Measurements from ENCODE around the gene JAKMIP3. TPM values are rescaled to one million over a fixed set of nuclear protein-coding genes. Genes with fewer than 3 reads are reported as not detected.

Gene JAKMIP3
- total and polyA plus RNA-seq, 10 of the 15 experiments (the other 5 are each of a cell fraction or from before 2014, with no cell fraction given), result 0.01 TPM; not detected in 7

DNA sequence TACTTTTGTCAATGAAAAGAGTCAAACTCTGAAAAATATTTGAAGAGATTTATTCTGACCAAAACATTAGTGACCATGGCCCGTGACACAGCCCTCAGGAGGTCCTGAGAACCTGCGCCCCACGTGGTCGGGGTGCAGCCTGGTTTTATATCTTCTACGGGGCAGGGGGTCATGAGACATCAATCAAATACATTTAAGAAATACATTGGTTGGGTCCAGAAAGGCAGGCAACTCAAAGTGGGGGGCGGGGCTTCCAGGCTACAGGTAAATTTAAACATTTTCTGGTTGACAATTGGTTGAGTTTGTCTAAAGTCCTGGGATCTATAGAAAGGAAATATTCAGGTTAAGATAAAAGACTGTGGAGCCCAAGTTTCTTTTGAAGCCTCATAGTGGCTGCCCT lies 49.2 kb upstream of the JAKMIP3 start:
- Histone ChIP-seq H3K9me3 (replicated peaks; ENCODE audit: control insufficient read depth, insufficient read depth, low read length) (no peaks in the 10 kb centered on the region), H3K4me3 (no peak overlapping the region), H3K4me1 (ENCODE audit: control insufficient read depth, insufficient read depth, low read length) (no peaks in the 10 kb centered on the region), H3K27ac (ENCODE audit: control insufficient read depth, insufficient read depth) (no peak overlapping the region), H3K27me3 (replicated peaks in 1 of 2; ENCODE audit: control insufficient read depth in 2 of 2, insufficient read depth in 2 of 2, low read length in 1 of 2) (no peaks in the 10 kb centered on the region), H3K36me3 (ENCODE audit: control insufficient read depth in 2 of 2, insufficient read depth in 2 of 2, low read length in 1 of 2) (no peaks in the 10 kb centered on the region), H2AFZ (ENCODE audit: control insufficient read depth, low read depth, low read length) (no peak overlapping the region), H3K9ac (ENCODE audit: control insufficient read depth, insufficient read depth, low read length) (no peak overlapping the region), H4K20me1 (ENCODE audit: control insufficient read depth, insufficient read depth) (no peaks in the 10 kb centered on the region), H3K79me2 (ENCODE audit: control insufficient read depth, insufficient read depth, low read length) (no peaks in the 10 kb centered on the region), H3K4me2 (ENCODE audit: control insufficient read depth, insufficient read depth) (no peak overlapping the region)
- CTCF ChIA-PET, result no interaction called here
- FAIRE-seq (no peak), DNase-seq (ENCODE audit: low read depth, low spot score) (no peak), ATAC-seq (no peak)
- SMC1A ChIA-PET (ENCODE audit: uncharacterized antibody, unreplicated experiment), result interaction anchor here (0.7 to 1.1 kb wide), 2 partner anchors 17 to 265 kb away, joined by 3 read pairs; no protein-coding TSS in a partner anchor
- in situ Hi-C loops (cut with MboI) (no loop called here), intact Hi-C loops (cut with micrococcal nuclease; ENCODE audit: unreplicated experiment) (no loop called here)
- no TSS peak for BruUV-seq (replicated peaks)
- POLR2A ChIA-PET, result no interaction called here
- 34% methylated on average over 6 of the region's 6 CpGs for WGBS (ENCODE audit: insufficient coverage, insufficient replicate concordance, low lambda C conversion rate, missing lambda C conversion rate)
- TF ChIP-seq MEF2B (IDR thresholded peaks at IDR 0.05; ENCODE audit: partially characterized antibody, poor library complexity, severe bottlenecking) (no peak), ZNF622 (IDR thresholded peaks at IDR 0.05) (no peak), FOXK2 (IDR thresholded peaks at IDR 0.05) (no peak), JUNB (IDR thresholded peaks at IDR 0.05) (no peak), ZZZ3 (IDR thresholded peaks at IDR 0.05; ENCODE audit: control insufficient read depth, insufficient read length, low read depth) (no peak), MTA2 (IDR thresholded peaks at IDR 0.05; ENCODE audit: low read depth) (no peak), POLR2A (IDR thresholded peaks at IDR 0.05; ENCODE audit: low read depth, low read length) (no peak), SRF (IDR thresholded peaks at IDR 0.05; ENCODE audit: low read depth in 2 of 2, low read length in 2 of 2) (no peak), CREB1 (IDR thresholded peaks at IDR 0.05; ENCODE audit: low read depth) (no peak), MYB (IDR thresholded peaks at IDR 0.05; ENCODE audit: borderline replicate concordance, low read depth, low read length) (no peak), STAT3 (IDR thresholded peaks at IDR 0.05; ENCODE audit: low read depth, low read length) (no peak), EED (IDR thresholded peaks at IDR 0.05; ENCODE audit: low read depth) (no peak), NFYA (IDR thresholded peaks at IDR 0.05; ENCODE audit: borderline replicate concordance, low read depth, low read length) (no peak), SIX5 (IDR thresholded peaks at IDR 0.05; ENCODE audit: low read depth, low read length, severe bottlenecking) (no peak)
- TF ChIP-seq, protein P1, sequence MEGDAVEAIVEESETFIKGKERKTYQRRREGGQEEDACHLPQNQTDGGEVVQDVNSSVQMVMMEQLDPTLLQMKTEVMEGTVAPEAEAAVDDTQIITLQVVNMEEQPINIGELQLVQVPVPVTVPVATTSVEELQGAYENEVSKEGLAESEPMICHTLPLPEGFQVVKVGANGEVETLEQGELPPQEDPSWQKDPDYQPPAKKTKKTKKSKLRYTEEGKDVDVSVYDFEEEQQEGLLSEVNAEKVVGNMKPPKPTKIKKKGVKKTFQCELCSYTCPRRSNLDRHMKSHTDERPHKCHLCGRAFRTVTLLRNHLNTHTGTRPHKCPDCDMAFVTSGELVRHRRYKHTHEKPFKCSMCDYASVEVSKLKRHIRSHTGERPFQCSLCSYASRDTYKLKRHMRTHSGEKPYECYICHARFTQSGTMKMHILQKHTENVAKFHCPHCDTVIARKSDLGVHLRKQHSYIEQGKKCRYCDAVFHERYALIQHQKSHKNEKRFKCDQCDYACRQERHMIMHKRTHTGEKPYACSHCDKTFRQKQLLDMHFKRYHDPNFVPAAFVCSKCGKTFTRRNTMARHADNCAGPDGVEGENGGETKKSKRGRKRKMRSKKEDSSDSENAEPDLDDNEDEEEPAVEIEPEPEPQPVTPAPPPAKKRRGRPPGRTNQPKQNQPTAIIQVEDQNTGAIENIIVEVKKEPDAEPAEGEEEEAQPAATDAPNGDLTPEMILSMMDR (IDR thresholded peaks at IDR 0.05 in 2 of 3, conservative IDR thresholded peaks at IDR 0.05 in 1 of 3; ENCODE audit: control insufficient read depth in 2 of 3, extremely low read depth in 1 of 3, insufficient read depth in 1 of 3, low read depth in 3 of 3, low read length in 3 of 3), result no peak
- TF ChIP-seq, protein P2, sequence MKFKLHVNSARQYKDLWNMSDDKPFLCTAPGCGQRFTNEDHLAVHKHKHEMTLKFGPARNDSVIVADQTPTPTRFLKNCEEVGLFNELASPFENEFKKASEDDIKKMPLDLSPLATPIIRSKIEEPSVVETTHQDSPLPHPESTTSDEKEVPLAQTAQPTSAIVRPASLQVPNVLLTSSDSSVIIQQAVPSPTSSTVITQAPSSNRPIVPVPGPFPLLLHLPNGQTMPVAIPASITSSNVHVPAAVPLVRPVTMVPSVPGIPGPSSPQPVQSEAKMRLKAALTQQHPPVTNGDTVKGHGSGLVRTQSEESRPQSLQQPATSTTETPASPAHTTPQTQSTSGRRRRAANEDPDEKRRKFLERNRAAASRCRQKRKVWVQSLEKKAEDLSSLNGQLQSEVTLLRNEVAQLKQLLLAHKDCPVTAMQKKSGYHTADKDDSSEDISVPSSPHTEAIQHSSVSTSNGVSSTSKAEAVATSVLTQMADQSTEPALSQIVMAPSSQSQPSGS (IDR thresholded peaks at IDR 0.05; ENCODE audit: low read length), result no peak
- TF ChIP-seq, protein P3, sequence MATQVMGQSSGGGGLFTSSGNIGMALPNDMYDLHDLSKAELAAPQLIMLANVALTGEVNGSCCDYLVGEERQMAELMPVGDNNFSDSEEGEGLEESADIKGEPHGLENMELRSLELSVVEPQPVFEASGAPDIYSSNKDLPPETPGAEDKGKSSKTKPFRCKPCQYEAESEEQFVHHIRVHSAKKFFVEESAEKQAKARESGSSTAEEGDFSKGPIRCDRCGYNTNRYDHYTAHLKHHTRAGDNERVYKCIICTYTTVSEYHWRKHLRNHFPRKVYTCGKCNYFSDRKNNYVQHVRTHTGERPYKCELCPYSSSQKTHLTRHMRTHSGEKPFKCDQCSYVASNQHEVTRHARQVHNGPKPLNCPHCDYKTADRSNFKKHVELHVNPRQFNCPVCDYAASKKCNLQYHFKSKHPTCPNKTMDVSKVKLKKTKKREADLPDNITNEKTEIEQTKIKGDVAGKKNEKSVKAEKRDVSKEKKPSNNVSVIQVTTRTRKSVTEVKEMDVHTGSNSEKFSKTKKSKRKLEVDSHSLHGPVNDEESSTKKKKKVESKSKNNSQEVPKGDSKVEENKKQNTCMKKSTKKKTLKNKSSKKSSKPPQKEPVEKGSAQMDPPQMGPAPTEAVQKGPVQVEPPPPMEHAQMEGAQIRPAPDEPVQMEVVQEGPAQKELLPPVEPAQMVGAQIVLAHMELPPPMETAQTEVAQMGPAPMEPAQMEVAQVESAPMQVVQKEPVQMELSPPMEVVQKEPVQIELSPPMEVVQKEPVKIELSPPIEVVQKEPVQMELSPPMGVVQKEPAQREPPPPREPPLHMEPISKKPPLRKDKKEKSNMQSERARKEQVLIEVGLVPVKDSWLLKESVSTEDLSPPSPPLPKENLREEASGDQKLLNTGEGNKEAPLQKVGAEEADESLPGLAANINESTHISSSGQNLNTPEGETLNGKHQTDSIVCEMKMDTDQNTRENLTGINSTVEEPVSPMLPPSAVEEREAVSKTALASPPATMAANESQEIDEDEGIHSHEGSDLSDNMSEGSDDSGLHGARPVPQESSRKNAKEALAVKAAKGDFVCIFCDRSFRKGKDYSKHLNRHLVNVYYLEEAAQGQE (IDR thresholded peaks at IDR 0.05; ENCODE audit: low read depth, low read length), result no peak
- RAD21 ChIA-PET (ENCODE audit: unreplicated experiment), result no interaction called here

Measured in GM12878 (cell line).